HL-60 (cell line): Measurements from ENCODE around the gene ZDHHC16.

ENCODE experiments used
- DNase-seq, 2 experiments: peaks; one replicate each; pipeline ENCODE4 v3.0.0-alpha.2; 2010 to 2020; ENCODE audit warnings: low read depth in 1 of 2, low spot score in 1 of 2
- H3K27ac ChIP-seq: fragments of 250-450 bp; sonication (Bioruptor Pico); replicated peaks from 2 replicates; pipeline ENCODE4 v1.5.1; 2020; ENCODE audit warnings: mild to moderate bottlenecking, moderate library complexity
- H3K27me3 ChIP-seq: fragments of 250-450 bp; sonication (Bioruptor Pico); 2 replicates; pipeline ENCODE4 v1.5.1; 2021; ENCODE audit warnings: mild to moderate bottlenecking, moderate library complexity; ENCODE audit not compliant: insufficient read depth, poor library complexity, severe bottlenecking
- H3K4me3 ChIP-seq: replicated peaks from 2 replicates; pipeline ENCODE4 v1.5.1; 2011; ENCODE audit warnings: mild to moderate bottlenecking, control low read depth, low read length; ENCODE audit not compliant: insufficient read depth
- CTCF ChIP-seq: IDR thresholded peaks from one replicate; pipeline ENCODE4 v1.5.1; 2011; ENCODE audit warnings: low read length, control low read depth, inconsistent platforms; ENCODE audit not compliant: insufficient read depth
- GABPA ChIP-seq: IDR thresholded peaks from 2 replicates; pipeline ENCODE4 v1.6.1; 2012; ENCODE audit warnings: low read depth
- POLR2AphosphoS5 ChIP-seq: IDR thresholded peaks from 2 replicates; pipeline ENCODE4 v1.6.1; 2012; ENCODE audit warnings: low read depth
- REST ChIP-seq: IDR thresholded peaks from 2 replicates; pipeline ENCODE4 v1.6.1; 2012; ENCODE audit warnings: low read depth; ENCODE audit not compliant: insufficient replicate concordance
- SPI1 ChIP-seq: IDR thresholded peaks from 2 replicates; pipeline ENCODE4 v1.6.1; 2012; ENCODE audit warnings: low read depth, mild to moderate bottlenecking, borderline replicate concordance

Gene ZDHHC16

GRCh38 chr10:97426776-97427570 is 19.0 kb upstream of the ZDHHC16 start:
- TF ChIP-seq SPI1 (no peak), REST (no peak), GABPA (no peak), CTCF (no peak), POLR2AphosphoS5 (0 out of 2 replicates have a peak, but pooled peaks have one; percentile 1)
- Histone ChIP-seq H3K27me3 (no peaks in the 10 kb centered on the region), H3K27ac (peak overlapping the region; percentile 93), H3K4me3 (peak overlapping the region; percentile 89)
- no peak for DNase-seq

GRCh38 chr10:97427571-97428179 is 18.3 kb upstream of the ZDHHC16 start:
- peak overlapping the region; percentile 89 for H3K4me3 ChIP-seq
- peak in 1 of 2 experiments; percentile 69 for DNase-seq
- H3K27ac ChIP-seq, result peak overlapping the region; percentile 93
- no peaks in the 10 kb centered on the region for H3K27me3 ChIP-seq
- no peak for TF ChIP-seq GABPA
- TF ChIP-seq REST, result no peak
- no peak for TF ChIP-seq POLR2AphosphoS5
- TF ChIP-seq CTCF, result no peak
- peak; percentile 47; the same call in 1 of the 2 replicates for TF ChIP-seq SPI1

- Histone ChIP-seq H3K27me3 (no peaks in the 10 kb centered on the region), H3K4me3 (peak overlapping the region; percentile 89), H3K27ac (peak overlapping the region; percentile 93)
- peak in 1 of 2 experiments; percentile 68 for DNase-seq
- TF ChIP-seq GABPA, result no peak; the same call in none of the 2 replicates
- no peak for TF ChIP-seq REST
- TF ChIP-seq POLR2AphosphoS5, result 0 out of 2 replicates have a peak, but pooled peaks have one; percentile 11
- TF ChIP-seq SPI1, result no peak
- no peak for TF ChIP-seq CTCF
Observed at GRCh38 chr10:97428572-97428981, 17.4 kb upstream of the ZDHHC16 start.
